Neutrophil (primary cell): ENCODE results near the gene ARHGEF4.

Source experiments
- H3K27ac ChIP-seq: fragments of 200-600 bp; sonication (generic); 2 replicates; pipeline ENCODE4 v1.5.1; 2016; ENCODE audit warnings: mild to moderate bottlenecking, moderate library complexity
- H3K27me3 ChIP-seq: fragments of 200-600 bp; sonication (generic); 2 replicates; pipeline ENCODE4 v1.6.0; 2016; ENCODE audit warnings: mild to moderate bottlenecking
- H3K36me3 ChIP-seq: fragments of 200-600 bp; sonication (generic); 2 replicates; pipeline ENCODE4 v1.5.1; 2017
- H3K4me1 ChIP-seq, 2 experiments: fragments of 200-600 bp in 1 of 2; sonication (generic) in 1 of 2; 1 replicate in 1 of 2; 2 replicates in 1 of 2; pipeline versions ENCODE4 v1.5.1 to v1.6.1; 2013 to 2016; ENCODE audit warnings: low read depth in 1 of 2, low read length in 1 of 2, mild to moderate bottlenecking in 1 of 2, moderate library complexity in 1 of 2; ENCODE audit not compliant: control insufficient read depth in 1 of 2, insufficient read depth in 1 of 2
- H3K4me3 ChIP-seq, 2 experiments: fragments of 200-600 bp in 1 of 2; sonication (generic) in 1 of 2; 1 replicate in 1 of 2; 2 replicates in 1 of 2; pipeline ENCODE4 v1.5.1; 2013 to 2016; ENCODE audit warnings: low read depth in 1 of 2, low read length in 1 of 2, mild to moderate bottlenecking in 1 of 2, moderate library complexity in 1 of 2
- H3K9me3 ChIP-seq: fragments of 200-600 bp; sonication (generic); 2 replicates; pipeline ENCODE4 v1.5.1; 2016
- TF ChIP-seq, protein P1 (sequence below): fragments of 200-600 bp; sonication (generic); IDR thresholded peaks from 2 replicates; pipeline ENCODE4 v1.5.1; 2016; ENCODE audit warnings: antibody characterized with exemption

ARHGEF4 gene

DNA sequence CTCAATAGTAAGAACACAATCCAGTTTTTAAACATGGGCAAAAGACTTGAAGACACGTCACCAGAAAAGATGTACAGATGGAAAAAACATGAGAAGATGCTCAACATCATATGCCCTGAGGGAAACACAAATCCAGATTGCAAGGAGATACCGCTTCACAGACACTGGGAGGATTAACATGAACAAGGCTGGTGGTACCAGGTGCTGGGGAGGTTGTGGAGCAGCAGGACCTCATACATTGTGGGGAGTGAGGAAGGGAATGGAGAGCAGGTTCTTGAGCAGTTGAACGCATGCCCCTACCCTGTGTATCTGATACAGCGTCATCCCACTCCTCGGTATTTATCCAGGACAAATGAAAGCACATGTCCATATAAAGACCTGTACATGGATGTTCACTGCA is 72.1 kb downstream of the ARHGEF4 start:
- Histone ChIP-seq H3K36me3 (no peaks in the 10 kb centered on the region), H3K27me3 (peaks cover 17% of the 10 kb centered on the region), H3K4me1 (no peaks in the 10 kb centered on the region), H3K4me3 (no peak overlapping the region), H3K9me3 (no peaks in the 10 kb centered on the region), H3K27ac (no peak overlapping the region)
- TF ChIP-seq, protein P1, sequence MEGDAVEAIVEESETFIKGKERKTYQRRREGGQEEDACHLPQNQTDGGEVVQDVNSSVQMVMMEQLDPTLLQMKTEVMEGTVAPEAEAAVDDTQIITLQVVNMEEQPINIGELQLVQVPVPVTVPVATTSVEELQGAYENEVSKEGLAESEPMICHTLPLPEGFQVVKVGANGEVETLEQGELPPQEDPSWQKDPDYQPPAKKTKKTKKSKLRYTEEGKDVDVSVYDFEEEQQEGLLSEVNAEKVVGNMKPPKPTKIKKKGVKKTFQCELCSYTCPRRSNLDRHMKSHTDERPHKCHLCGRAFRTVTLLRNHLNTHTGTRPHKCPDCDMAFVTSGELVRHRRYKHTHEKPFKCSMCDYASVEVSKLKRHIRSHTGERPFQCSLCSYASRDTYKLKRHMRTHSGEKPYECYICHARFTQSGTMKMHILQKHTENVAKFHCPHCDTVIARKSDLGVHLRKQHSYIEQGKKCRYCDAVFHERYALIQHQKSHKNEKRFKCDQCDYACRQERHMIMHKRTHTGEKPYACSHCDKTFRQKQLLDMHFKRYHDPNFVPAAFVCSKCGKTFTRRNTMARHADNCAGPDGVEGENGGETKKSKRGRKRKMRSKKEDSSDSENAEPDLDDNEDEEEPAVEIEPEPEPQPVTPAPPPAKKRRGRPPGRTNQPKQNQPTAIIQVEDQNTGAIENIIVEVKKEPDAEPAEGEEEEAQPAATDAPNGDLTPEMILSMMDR, result no peak

DNA sequence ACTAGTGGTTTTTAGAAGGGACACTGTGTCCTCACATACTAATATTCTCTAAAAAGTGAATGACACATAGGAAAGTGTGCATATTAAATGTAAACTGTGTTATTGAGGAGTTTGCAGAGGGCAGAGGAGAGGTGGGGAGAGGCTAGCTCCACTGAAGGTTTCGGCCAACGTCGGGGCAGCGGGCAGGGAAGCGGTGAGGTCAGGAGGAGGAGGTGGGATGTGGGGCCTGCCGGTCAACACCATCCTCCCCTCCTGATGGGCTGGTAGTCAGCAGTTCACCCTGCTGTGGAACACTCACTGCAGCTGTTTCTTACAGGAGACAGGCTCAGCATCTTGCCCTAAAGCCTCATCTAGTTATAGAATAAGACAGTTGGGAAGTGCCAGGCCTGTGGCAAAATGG is 74.2 kb downstream of the ARHGEF4 start:
- H3K36me3 ChIP-seq, result no peaks in the 10 kb centered on the region
- H3K27ac ChIP-seq, result no peak overlapping the region
- peaks cover 38% of the 10 kb centered on the region for H3K27me3 ChIP-seq
- no peaks in the 10 kb centered on the region for H3K4me1 ChIP-seq
- no peaks in the 10 kb centered on the region for H3K9me3 ChIP-seq
- no peak overlapping the region for H3K4me3 ChIP-seq
- TF ChIP-seq, protein P1, result no peak

DNA sequence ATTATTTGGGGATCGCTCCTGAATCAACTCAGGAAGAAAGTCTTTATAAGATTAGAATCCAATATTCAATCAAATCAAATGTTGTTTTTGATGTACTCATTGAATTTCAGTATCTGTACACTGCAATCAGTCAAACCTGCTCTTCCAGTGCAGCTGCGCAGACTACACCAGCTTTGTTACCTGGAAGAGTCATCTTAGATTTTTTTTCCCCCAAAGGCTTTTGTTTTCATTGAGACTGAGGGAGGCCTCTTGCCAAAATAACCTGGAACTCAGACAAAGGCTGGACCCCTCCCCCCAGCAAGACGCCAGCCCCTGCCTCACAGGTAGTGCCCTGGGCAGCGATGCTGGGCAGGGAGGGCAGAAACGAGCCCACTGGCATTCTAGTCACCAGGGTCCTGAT is 74.8 kb downstream of the ARHGEF4 start:
- Histone ChIP-seq H3K4me3 (no peak overlapping the region), H3K4me1 (no peaks in the 10 kb centered on the region), H3K9me3 (no peaks in the 10 kb centered on the region), H3K36me3 (no peaks in the 10 kb centered on the region), H3K27ac (no peak overlapping the region), H3K27me3 (peaks cover 43% of the 10 kb centered on the region)
- TF ChIP-seq, protein P1, result no peak

DNA sequence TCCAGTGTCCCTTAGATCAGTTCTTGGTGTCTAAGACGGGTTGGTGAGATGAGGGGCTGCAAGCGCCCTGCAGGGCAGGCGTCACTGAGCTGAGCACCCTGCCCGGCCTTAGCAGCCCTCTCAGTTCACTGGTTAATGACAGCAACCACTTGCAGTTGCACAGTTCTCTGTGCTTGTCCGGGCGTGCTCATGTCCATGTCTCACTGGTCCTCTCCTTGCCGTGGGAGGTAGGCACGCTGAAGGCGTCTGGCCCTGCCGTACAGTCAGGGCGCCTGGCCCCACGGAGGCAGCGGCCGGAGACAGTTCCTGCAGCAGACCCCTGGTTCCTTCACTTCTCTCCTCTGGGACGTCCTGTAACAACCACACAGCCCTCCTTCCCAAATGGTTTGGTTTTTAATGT is 75.3 kb downstream of the ARHGEF4 start:
- no peaks in the 10 kb centered on the region for H3K4me1 ChIP-seq
- peaks cover 49% of the 10 kb centered on the region for H3K27me3 ChIP-seq
- no peaks in the 10 kb centered on the region for H3K9me3 ChIP-seq
- no peaks in the 10 kb centered on the region for H3K36me3 ChIP-seq
- TF ChIP-seq, protein P1, result no peak
- no peak overlapping the region for H3K4me3 ChIP-seq
- no peak overlapping the region for H3K27ac ChIP-seq

- no peaks in the 10 kb centered on the region for H3K9me3 ChIP-seq
- no peaks in the 10 kb centered on the region for H3K4me1 ChIP-seq
- H3K27me3 ChIP-seq, result peaks cover 53% of the 10 kb centered on the region
- no peak overlapping the region for H3K27ac ChIP-seq
- TF ChIP-seq, protein P1, result no peak
- no peak overlapping the region for H3K4me3 ChIP-seq
- H3K36me3 ChIP-seq, result no peaks in the 10 kb centered on the region
These were observed 75.8 kb downstream of the ARHGEF4 start for GRCh38 chr2:130912471-130912870.

- Histone ChIP-seq H3K4me3 (no peak overlapping the region), H3K27me3 (peaks cover 64% of the 10 kb centered on the region), H3K9me3 (no peaks in the 10 kb centered on the region), H3K27ac (no peak overlapping the region), H3K36me3 (no peaks in the 10 kb centered on the region), H3K4me1 (no peaks in the 10 kb centered on the region)
- TF ChIP-seq, protein P1, result no peak
These were observed 77.2 kb downstream of the ARHGEF4 start for GRCh38 chr2:130913891-130914290.
